ENCODE results near the gene KLHL2. TPM values are rescaled to one million over a fixed set of nuclear protein-coding genes. Genes with fewer than 3 reads are reported as not detected.
A peak's percentile ranks its signal among the peaks of the same experiment; 100 is the strongest.

KLHL2 gene
- total and polyA plus RNA-seq, 2 of the 13 experiments (the other 11 are each of a cell fraction or from before 2014, with no cell fraction given), result 9.2 to 17.6 TPM

- TF ChIP-seq FOXC1 (CRISPR knock-in tag; IDR thresholded peaks at IDR 0.05; ENCODE audit: borderline replicate concordance) (peak; percentile 96), RFX5 (IDR thresholded peaks at IDR 0.05; ENCODE audit: low read depth, low read length) (peak; percentile 76), ZBTB2 (CRISPR knock-in tag; IDR thresholded peaks at IDR 0.05; ENCODE audit: low read depth) (no peak; the same call in 1 of the 2 replicates), ZNF558 (CRISPR knock-in tag; IDR thresholded peaks at IDR 0.05; ENCODE audit: borderline replicate concordance) (peak; percentile 94; the same call in 1 of the 2 replicates), ZNF34 (CRISPR knock-in tag; IDR thresholded peaks at IDR 0.05; ENCODE audit: borderline replicate concordance) (no peak), ZNF567 (CRISPR knock-in tag; IDR thresholded peaks at IDR 0.05; ENCODE audit: borderline replicate concordance) (peak; percentile 28; the same call in 1 of the 2 replicates), BCLAF1 (IDR thresholded peaks at IDR 0.05) (no peak), CREM (IDR thresholded peaks at IDR 0.05) (peak; percentile 88), CREM (CRISPR knock-in tag; IDR thresholded peaks at IDR 0.05) (0 out of 2 replicates have a peak, but pooled peaks have one; percentile 24), ONECUT2 (CRISPR knock-in tag; IDR thresholded peaks at IDR 0.05) (peak; percentile 65; the same call in 1 of the 2 replicates), FUBP1 (CRISPR knock-in tag; IDR thresholded peaks at IDR 0.05; ENCODE audit: borderline replicate concordance) (no peak; the same call in 1 of the 2 replicates), TEF (CRISPR knock-in tag; IDR thresholded peaks at IDR 0.05) (no peak), CCAR2 (optimal IDR thresholded peaks at IDR 0.05; ENCODE audit: low read depth, low read length) (no peak), ZFAT (CRISPR knock-in tag; conservative IDR thresholded peaks at IDR 0.05) (no peak), WIZ (CRISPR knock-in tag; IDR thresholded peaks at IDR 0.05) (no peak; the same call in 1 of the 2 replicates), ZSCAN22 (CRISPR knock-in tag; IDR thresholded peaks at IDR 0.05) (no peak), NR3C1 (CRISPR knock-in tag; IDR thresholded peaks at IDR 0.05) (no peak), ZFX (CRISPR knock-in tag; IDR thresholded peaks at IDR 0.05; ENCODE audit: low read depth) (peak; percentile 81), GZF1 (CRISPR knock-in tag; IDR thresholded peaks at IDR 0.05) (0 out of 2 replicates have a peak, but pooled peaks have one; percentile 79), ZNF598 (CRISPR knock-in tag; IDR thresholded peaks at IDR 0.05; ENCODE audit: borderline replicate concordance) (peak; percentile 95), MEF2D (CRISPR knock-in tag; IDR thresholded peaks at IDR 0.05) (peak; percentile 93), SIX1 (CRISPR knock-in tag; IDR thresholded peaks at IDR 0.05; ENCODE audit: borderline replicate concordance) (no peak), SIX4 (CRISPR knock-in tag; IDR thresholded peaks at IDR 0.05) (0 out of 2 replicates have a peak, but pooled peaks have one; percentile 26)
Measured at GRCh38 chr4:165327211-165328100, 120.1 kb downstream of the KLHL2 start, which contains the start of gene MSMO1 (continued).
